ENCODE data around the gene RGMA.
"Not testable (repeated sequence)": the region's sequence is repeated elsewhere in the genome, so short reads cannot be mapped to it uniquely, and the experiment has no call there.

RGMA gene

GRCh38 chr15:93032515-93033206 lies 56.4 kb downstream of the RGMA start:
- DNase-seq: not testable (repeated sequence)

GRCh38 chr15:93031557-93032384 lies 57.2 kb downstream of the RGMA start:
- not testable (repeated sequence) for DNase-seq

- DNase-seq: no peak
These were observed 57.9 kb downstream of the RGMA start for GRCh38 chr15:93031103-93031464.

- DNase-seq: peak; percentile 51 to 66
These were observed 58.4 kb downstream of the RGMA start for GRCh38 chr15:93030430-93031102.

GRCh38 chr15:93029836-93030429 lies 59.1 kb downstream of the RGMA start:
- no peak for DNase-seq

GRCh38 chr15:93029214-93029835 lies 59.7 kb downstream of the RGMA start:
- DNase-seq: no peak

GRCh38 chr15:93028632-93029213 lies 60.3 kb downstream of the RGMA start:
- DNase-seq: no peak

GRCh38 chr15:93028111-93028631 lies 60.8 kb downstream of the RGMA start:
- no peak for DNase-seq

GRCh38 chr15:93027413-93027812 lies 61.6 kb downstream of the RGMA start:
- no peak for DNase-seq

GRCh38 chr15:93026380-93026817 lies 62.6 kb downstream of the RGMA start:
- no peak for DNase-seq

GRCh38 chr15:93025625-93025982 lies 63.4 kb downstream of the RGMA start:
- no peak for DNase-seq

GRCh38 chr15:93024716-93025624 lies 64.0 kb downstream of the RGMA start:
- no peak for DNase-seq

- no peak for DNase-seq
These were observed 64.7 kb downstream of the RGMA start for GRCh38 chr15:93024293-93024692.

GRCh38 chr15:93020976-93021772 lies 67.8 kb downstream of the RGMA start:
- no peak for DNase-seq

- DNase-seq: no peak
These were observed 69.0 kb downstream of the RGMA start for GRCh38 chr15:93019971-93020370.

- DNase-seq: no peak
These were observed 69.9 kb downstream of the RGMA start for GRCh38 chr15:93019090-93019489.

- no peak for DNase-seq
These were observed 70.4 kb downstream of the RGMA start for GRCh38 chr15:93018574-93018973.

- DNase-seq: no peak
These were observed 71.5 kb downstream of the RGMA start for GRCh38 chr15:93017526-93017925.

- DNase-seq: no peak
These were observed 76.2 kb downstream of the RGMA start for GRCh38 chr15:93012786-93013185.

GRCh38 chr15:93007994-93008393 lies 81.0 kb downstream of the RGMA start:
- DNase-seq: no peak

All from activated CD4-positive, alpha-beta T cell treated with anti-CD3 and anti-CD28 coated beads for 4 hours (primary cell).